ENCODE results near the gene PLA2G12B. TPM values are rescaled to one million over a fixed set of nuclear protein-coding genes. Genes with fewer than 3 reads are reported as not detected.

PLA2G12B gene
- polyA plus RNA-seq, 4 donors = 18.7 to 73.9 (median 36.8) TPM

- WGBS, 3 donors = 88 to 94% (median 90%) methylated on average over 2 of the region's 2 CpGs
- DNase-seq = no peak
- Histone ChIP-seq H3K4me1 (ENCODE audit: control insufficient read depth in 3 of 3, insufficient read depth in 2 of 3, low read depth in 1 of 3, low read length in 2 of 3) (no peaks in the 10 kb centered on the region), H3K36me3 (ENCODE audit: control insufficient read depth in 3 of 3, insufficient read depth in 2 of 3, low read depth in 1 of 3, low read length in 3 of 3) (no peaks in the 10 kb centered on the region), H3K4me3 (ENCODE audit: low read depth in 1 of 3, low read length in 3 of 3) (no peak overlapping the region), H3K27ac (ENCODE audit: low read depth in 1 of 3, low read length in 2 of 3) (no peak overlapping the region), H3K9me3 (ENCODE audit: control insufficient read depth in 2 of 2, insufficient read depth in 1 of 2, low read depth in 1 of 2, low read length in 1 of 2) (peaks cover 0 to 25% of the 10 kb centered on the region in 2 donors), H3K27me3 (ENCODE audit: control insufficient read depth in 3 of 3, insufficient read depth in 3 of 3, low read length in 3 of 3) (peaks cover 0 to 2% (median 0%) of the 10 kb centered on the region in 3 donors)
- FAIRE-seq = no peak
Observed at GRCh38 chr10:72981882-72982529, 27.4 kb upstream of the PLA2G12B start.

GRCh38 chr10:72981028-72981881 is 26.6 kb upstream of the PLA2G12B start:
- no peak for DNase-seq
- H3K4me1 ChIP-seq (ENCODE audit: control insufficient read depth in 3 of 3, insufficient read depth in 2 of 3, low read depth in 1 of 3, low read length in 2 of 3) = no peaks in the 10 kb centered on the region
- H3K9me3 ChIP-seq (ENCODE audit: control insufficient read depth in 2 of 2, insufficient read depth in 1 of 2, low read depth in 1 of 2, low read length in 1 of 2) = peaks cover 0 to 30% of the 10 kb centered on the region in 2 donors
- FAIRE-seq = no peak
- WGBS, 3 donors = 78 to 93% (median 90%) methylated on average over 4 of the region's 4 CpGs
- H3K27me3 ChIP-seq (ENCODE audit: control insufficient read depth in 3 of 3, insufficient read depth in 3 of 3, low read length in 3 of 3) = peaks cover 0 to 2% (median 0%) of the 10 kb centered on the region in 3 donors
- no peak overlapping the region for H3K27ac ChIP-seq (ENCODE audit: low read depth in 1 of 3, low read length in 2 of 3)
- H3K4me3 ChIP-seq (ENCODE audit: low read depth in 1 of 3, low read length in 3 of 3) = no peak overlapping the region
- H3K36me3 ChIP-seq (ENCODE audit: control insufficient read depth in 3 of 3, insufficient read depth in 2 of 3, low read depth in 1 of 3, low read length in 3 of 3) = no peaks in the 10 kb centered on the region

GRCh38 chr10:72980348-72980747 is 25.7 kb upstream of the PLA2G12B start:
- 95 to 100% (median 96%) methylated on average over 2 of the region's 2 CpGs for WGBS, 3 donors

GRCh38 chr10:72979709-72980108 is 25.1 kb upstream of the PLA2G12B start:
- Histone ChIP-seq H3K27ac (ENCODE audit: low read depth in 1 of 3, low read length in 2 of 3) (no peak overlapping the region), H3K36me3 (ENCODE audit: control insufficient read depth in 3 of 3, insufficient read depth in 2 of 3, low read depth in 1 of 3, low read length in 3 of 3) (no peaks in the 10 kb centered on the region), H3K4me3 (ENCODE audit: low read depth in 1 of 3, low read length in 3 of 3) (no peak overlapping the region), H3K9me3 (ENCODE audit: control insufficient read depth in 2 of 2, insufficient read depth in 1 of 2, low read depth in 1 of 2, low read length in 1 of 2) (peaks cover 0 to 32% of the 10 kb centered on the region in 2 donors), H3K27me3 (ENCODE audit: control insufficient read depth in 3 of 3, insufficient read depth in 3 of 3, low read length in 3 of 3) (peaks cover 0 to 2% (median 0%) of the 10 kb centered on the region in 3 donors), H3K4me1 (ENCODE audit: control insufficient read depth in 3 of 3, insufficient read depth in 2 of 3, low read depth in 1 of 3, low read length in 2 of 3) (no peaks in the 10 kb centered on the region)
- DNase-seq = no peak
- no peak for FAIRE-seq

More at GRCh38 chr10:72980348-72980747, 25.7 kb upstream of the PLA2G12B start:
- no peaks in the 10 kb centered on the region for H3K36me3 ChIP-seq (ENCODE audit: control insufficient read depth in 3 of 3, insufficient read depth in 2 of 3, low read depth in 1 of 3, low read length in 3 of 3)
- H3K4me3 ChIP-seq (ENCODE audit: low read depth in 1 of 3, low read length in 3 of 3) = no peak overlapping the region
- no peak overlapping the region for H3K27ac ChIP-seq (ENCODE audit: low read depth in 1 of 3, low read length in 2 of 3)
- DNase-seq (no peak), FAIRE-seq (no peak)
- peaks cover 0 to 2% (median 0%) of the 10 kb centered on the region in 3 donors for H3K27me3 ChIP-seq (ENCODE audit: control insufficient read depth in 3 of 3, insufficient read depth in 3 of 3, low read length in 3 of 3)
- H3K9me3 ChIP-seq (ENCODE audit: control insufficient read depth in 2 of 2, insufficient read depth in 1 of 2, low read depth in 1 of 2, low read length in 1 of 2) = peaks cover 0 to 32% of the 10 kb centered on the region in 2 donors
- no peaks in the 10 kb centered on the region for H3K4me1 ChIP-seq (ENCODE audit: control insufficient read depth in 3 of 3, insufficient read depth in 2 of 3, low read depth in 1 of 3, low read length in 2 of 3)

GRCh38 chr10:72976886-72977285 is 22.3 kb upstream of the PLA2G12B start:
- FAIRE-seq = no peak
- Histone ChIP-seq H3K27ac (ENCODE audit: low read depth in 1 of 3, low read length in 2 of 3) (no peak overlapping the region), H3K4me3 (ENCODE audit: low read depth in 1 of 3, low read length in 3 of 3) (no peak overlapping the region), H3K4me1 (ENCODE audit: control insufficient read depth in 3 of 3, insufficient read depth in 2 of 3, low read depth in 1 of 3, low read length in 2 of 3) (no peaks in the 10 kb centered on the region), H3K27me3 (ENCODE audit: control insufficient read depth in 3 of 3, insufficient read depth in 3 of 3, low read length in 3 of 3) (peaks cover 0 to 2% (median 0%) of the 10 kb centered on the region in 3 donors), H3K9me3 (ENCODE audit: control insufficient read depth in 2 of 2, insufficient read depth in 1 of 2, low read depth in 1 of 2, low read length in 1 of 2) (peaks cover 0 to 29% of the 10 kb centered on the region in 2 donors), H3K36me3 (ENCODE audit: control insufficient read depth in 3 of 3, insufficient read depth in 2 of 3, low read depth in 1 of 3, low read length in 3 of 3) (no peaks in the 10 kb centered on the region)
- 91 to 100% (median 98%) methylated on average over 1 of the region's 1 CpG for WGBS, 3 donors
- DNase-seq = no peak

GRCh38 chr10:72956001-72956400 is 1.4 kb upstream of the PLA2G12B start:
- Histone ChIP-seq H3K4me1 (ENCODE audit: control insufficient read depth in 3 of 3, insufficient read depth in 2 of 3, low read depth in 1 of 3, low read length in 2 of 3) (peaks cover 0 to 11% (median 0%) of the 10 kb centered on the region in 3 donors), H3K4me3 (ENCODE audit: low read depth in 1 of 3, low read length in 3 of 3) (no peak overlapping the region), H3K36me3 (ENCODE audit: control insufficient read depth in 3 of 3, insufficient read depth in 2 of 3, low read depth in 1 of 3, low read length in 3 of 3) (no peaks in the 10 kb centered on the region), H3K27me3 (ENCODE audit: control insufficient read depth in 3 of 3, insufficient read depth in 3 of 3, low read length in 3 of 3) (no peaks in the 10 kb centered on the region), H3K9me3 (ENCODE audit: control insufficient read depth in 2 of 2, insufficient read depth in 1 of 2, low read depth in 1 of 2, low read length in 1 of 2) (no peaks in the 10 kb centered on the region), H3K27ac (ENCODE audit: low read depth in 1 of 3, low read length in 2 of 3) (peak overlapping the region in 1 of 3 donors; percentile 97)
- FAIRE-seq (no peak), DNase-seq (no peak)

- Histone ChIP-seq H3K27me3 (ENCODE audit: control insufficient read depth in 3 of 3, insufficient read depth in 3 of 3, low read length in 3 of 3) (no peaks in the 10 kb centered on the region), H3K36me3 (ENCODE audit: control insufficient read depth in 3 of 3, insufficient read depth in 2 of 3, low read depth in 1 of 3, low read length in 3 of 3) (peaks cover 0 to 8% (median 0%) of the 10 kb centered on the region in 3 donors), H3K4me3 (ENCODE audit: low read depth in 1 of 3, low read length in 3 of 3) (peak overlapping the region in 2 of 3 donors; percentile 72 to 75), H3K9me3 (ENCODE audit: control insufficient read depth in 2 of 2, insufficient read depth in 1 of 2, low read depth in 1 of 2, low read length in 1 of 2) (no peaks in the 10 kb centered on the region), H3K4me1 (ENCODE audit: control insufficient read depth in 3 of 3, insufficient read depth in 2 of 3, low read depth in 1 of 3, low read length in 2 of 3) (peaks cover 0 to 11% (median 0%) of the 10 kb centered on the region in 3 donors), H3K27ac (ENCODE audit: low read depth in 1 of 3, low read length in 2 of 3) (peak overlapping the region; percentile 79 to 97 (median 96))
- FAIRE-seq (no peak), DNase-seq (no peak)
- WGBS, 3 donors = 17 to 57% (median 42%) methylated on average over 8 of the region's 8 CpGs
Observed at GRCh38 chr10:72954230-72954595, 393 bp downstream of the PLA2G12B start.

- Histone ChIP-seq H3K4me3 (ENCODE audit: low read depth in 1 of 3, low read length in 3 of 3) (peak overlapping the region in 2 of 3 donors; percentile 72 to 75), H3K27ac (ENCODE audit: low read depth in 1 of 3, low read length in 2 of 3) (peak overlapping the region; percentile 62 to 97 (median 96)), H3K27me3 (ENCODE audit: control insufficient read depth in 3 of 3, insufficient read depth in 3 of 3, low read length in 3 of 3) (no peaks in the 10 kb centered on the region), H3K4me1 (ENCODE audit: control insufficient read depth in 3 of 3, insufficient read depth in 2 of 3, low read depth in 1 of 3, low read length in 2 of 3) (peaks cover 0 to 11% (median 0%) of the 10 kb centered on the region in 3 donors), H3K9me3 (ENCODE audit: control insufficient read depth in 2 of 2, insufficient read depth in 1 of 2, low read depth in 1 of 2, low read length in 1 of 2) (no peaks in the 10 kb centered on the region), H3K36me3 (ENCODE audit: control insufficient read depth in 3 of 3, insufficient read depth in 2 of 3, low read depth in 1 of 3, low read length in 3 of 3) (peaks cover 0 to 8% (median 0%) of the 10 kb centered on the region in 3 donors)
- WGBS, 3 donors = 14 to 37% (median 31%) methylated on average over 8 of the region's 8 CpGs
- FAIRE-seq = no peak
- peak; percentile 56 to 58 for DNase-seq
Observed at GRCh38 chr10:72953687-72954086, 919 bp downstream of the PLA2G12B start.
